ENCODE data around the gene FOXP2.

DNA sequence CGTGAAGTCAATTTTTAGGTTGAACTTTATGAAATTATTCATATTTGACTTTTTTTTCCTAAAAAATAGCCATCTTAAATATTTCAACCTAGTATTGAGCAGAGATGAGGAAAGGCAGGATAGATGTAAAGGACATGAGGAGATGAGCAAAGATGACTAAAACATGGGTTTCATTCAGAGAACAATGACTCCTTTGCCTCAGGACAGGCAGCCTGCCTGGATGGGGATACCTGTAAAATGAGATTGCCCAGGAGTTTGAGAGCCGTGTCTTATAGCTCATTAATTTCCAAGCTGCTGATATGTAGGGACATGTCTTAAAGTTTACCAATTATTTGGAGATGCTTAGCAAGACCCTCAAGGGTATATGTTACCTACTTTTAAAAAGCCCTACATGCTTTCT is 263.5 kb downstream of the FOXP2 start:
- TF ChIP-seq JUN (CRISPR knock-in tag; IDR thresholded peaks at IDR 0.05) = no peak
- TF ChIP-seq, protein P1, sequence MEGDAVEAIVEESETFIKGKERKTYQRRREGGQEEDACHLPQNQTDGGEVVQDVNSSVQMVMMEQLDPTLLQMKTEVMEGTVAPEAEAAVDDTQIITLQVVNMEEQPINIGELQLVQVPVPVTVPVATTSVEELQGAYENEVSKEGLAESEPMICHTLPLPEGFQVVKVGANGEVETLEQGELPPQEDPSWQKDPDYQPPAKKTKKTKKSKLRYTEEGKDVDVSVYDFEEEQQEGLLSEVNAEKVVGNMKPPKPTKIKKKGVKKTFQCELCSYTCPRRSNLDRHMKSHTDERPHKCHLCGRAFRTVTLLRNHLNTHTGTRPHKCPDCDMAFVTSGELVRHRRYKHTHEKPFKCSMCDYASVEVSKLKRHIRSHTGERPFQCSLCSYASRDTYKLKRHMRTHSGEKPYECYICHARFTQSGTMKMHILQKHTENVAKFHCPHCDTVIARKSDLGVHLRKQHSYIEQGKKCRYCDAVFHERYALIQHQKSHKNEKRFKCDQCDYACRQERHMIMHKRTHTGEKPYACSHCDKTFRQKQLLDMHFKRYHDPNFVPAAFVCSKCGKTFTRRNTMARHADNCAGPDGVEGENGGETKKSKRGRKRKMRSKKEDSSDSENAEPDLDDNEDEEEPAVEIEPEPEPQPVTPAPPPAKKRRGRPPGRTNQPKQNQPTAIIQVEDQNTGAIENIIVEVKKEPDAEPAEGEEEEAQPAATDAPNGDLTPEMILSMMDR (IDR thresholded peaks at IDR 0.05) = no peak
- no peak for TF ChIP-seq ZNF263 (CRISPR knock-in tag; IDR thresholded peaks at IDR 0.05; ENCODE audit: low read depth)
- TF ChIP-seq ZNF138 (CRISPR knock-in tag; conservative IDR thresholded peaks at IDR 0.05) = no peak
- TF ChIP-seq KAT7 (CRISPR knock-in tag; IDR thresholded peaks at IDR 0.05; ENCODE audit: borderline replicate concordance) = no peak
- no peak for TF ChIP-seq SP1 (CRISPR knock-in tag; conservative IDR thresholded peaks at IDR 0.05)
- TF ChIP-seq, protein P2, sequence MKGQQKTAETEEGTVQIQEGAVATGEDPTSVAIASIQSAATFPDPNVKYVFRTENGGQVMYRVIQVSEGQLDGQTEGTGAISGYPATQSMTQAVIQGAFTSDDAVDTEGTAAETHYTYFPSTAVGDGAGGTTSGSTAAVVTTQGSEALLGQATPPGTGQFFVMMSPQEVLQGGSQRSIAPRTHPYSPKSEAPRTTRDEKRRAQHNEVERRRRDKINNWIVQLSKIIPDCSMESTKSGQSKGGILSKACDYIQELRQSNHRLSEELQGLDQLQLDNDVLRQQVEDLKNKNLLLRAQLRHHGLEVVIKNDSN (CRISPR knock-in tag; IDR thresholded peaks at IDR 0.05) = no peak
- TF ChIP-seq CREB1 (CRISPR knock-in tag; IDR thresholded peaks at IDR 0.05) = no peak
- TF ChIP-seq, protein P3, sequence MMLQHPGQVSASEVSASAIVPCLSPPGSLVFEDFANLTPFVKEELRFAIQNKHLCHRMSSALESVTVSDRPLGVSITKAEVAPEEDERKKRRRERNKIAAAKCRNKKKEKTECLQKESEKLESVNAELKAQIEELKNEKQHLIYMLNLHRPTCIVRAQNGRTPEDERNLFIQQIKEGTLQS (CRISPR knock-in tag; conservative IDR thresholded peaks at IDR 0.05) = no peak
- TF ChIP-seq, protein P4, sequence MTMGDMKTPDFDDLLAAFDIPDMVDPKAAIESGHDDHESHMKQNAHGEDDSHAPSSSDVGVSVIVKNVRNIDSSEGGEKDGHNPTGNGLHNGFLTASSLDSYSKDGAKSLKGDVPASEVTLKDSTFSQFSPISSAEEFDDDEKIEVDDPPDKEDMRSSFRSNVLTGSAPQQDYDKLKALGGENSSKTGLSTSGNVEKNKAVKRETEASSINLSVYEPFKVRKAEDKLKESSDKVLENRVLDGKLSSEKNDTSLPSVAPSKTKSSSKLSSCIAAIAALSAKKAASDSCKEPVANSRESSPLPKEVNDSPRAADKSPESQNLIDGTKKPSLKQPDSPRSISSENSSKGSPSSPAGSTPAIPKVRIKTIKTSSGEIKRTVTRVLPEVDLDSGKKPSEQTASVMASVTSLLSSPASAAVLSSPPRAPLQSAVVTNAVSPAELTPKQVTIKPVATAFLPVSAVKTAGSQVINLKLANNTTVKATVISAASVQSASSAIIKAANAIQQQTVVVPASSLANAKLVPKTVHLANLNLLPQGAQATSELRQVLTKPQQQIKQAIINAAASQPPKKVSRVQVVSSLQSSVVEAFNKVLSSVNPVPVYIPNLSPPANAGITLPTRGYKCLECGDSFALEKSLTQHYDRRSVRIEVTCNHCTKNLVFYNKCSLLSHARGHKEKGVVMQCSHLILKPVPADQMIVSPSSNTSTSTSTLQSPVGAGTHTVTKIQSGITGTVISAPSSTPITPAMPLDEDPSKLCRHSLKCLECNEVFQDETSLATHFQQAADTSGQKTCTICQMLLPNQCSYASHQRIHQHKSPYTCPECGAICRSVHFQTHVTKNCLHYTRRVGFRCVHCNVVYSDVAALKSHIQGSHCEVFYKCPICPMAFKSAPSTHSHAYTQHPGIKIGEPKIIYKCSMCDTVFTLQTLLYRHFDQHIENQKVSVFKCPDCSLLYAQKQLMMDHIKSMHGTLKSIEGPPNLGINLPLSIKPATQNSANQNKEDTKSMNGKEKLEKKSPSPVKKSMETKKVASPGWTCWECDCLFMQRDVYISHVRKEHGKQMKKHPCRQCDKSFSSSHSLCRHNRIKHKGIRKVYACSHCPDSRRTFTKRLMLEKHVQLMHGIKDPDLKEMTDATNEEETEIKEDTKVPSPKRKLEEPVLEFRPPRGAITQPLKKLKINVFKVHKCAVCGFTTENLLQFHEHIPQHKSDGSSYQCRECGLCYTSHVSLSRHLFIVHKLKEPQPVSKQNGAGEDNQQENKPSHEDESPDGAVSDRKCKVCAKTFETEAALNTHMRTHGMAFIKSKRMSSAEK (CRISPR knock-in tag; IDR thresholded peaks at IDR 0.05; ENCODE audit: borderline replicate concordance) = no peak
- TF ChIP-seq, protein P5, sequence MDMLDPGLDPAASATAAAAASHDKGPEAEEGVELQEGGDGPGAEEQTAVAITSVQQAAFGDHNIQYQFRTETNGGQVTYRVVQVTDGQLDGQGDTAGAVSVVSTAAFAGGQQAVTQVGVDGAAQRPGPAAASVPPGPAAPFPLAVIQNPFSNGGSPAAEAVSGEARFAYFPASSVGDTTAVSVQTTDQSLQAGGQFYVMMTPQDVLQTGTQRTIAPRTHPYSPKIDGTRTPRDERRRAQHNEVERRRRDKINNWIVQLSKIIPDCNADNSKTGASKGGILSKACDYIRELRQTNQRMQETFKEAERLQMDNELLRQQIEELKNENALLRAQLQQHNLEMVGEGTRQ (CRISPR knock-in tag; IDR thresholded peaks at IDR 0.05) = no peak
- TF ChIP-seq, protein P6, sequence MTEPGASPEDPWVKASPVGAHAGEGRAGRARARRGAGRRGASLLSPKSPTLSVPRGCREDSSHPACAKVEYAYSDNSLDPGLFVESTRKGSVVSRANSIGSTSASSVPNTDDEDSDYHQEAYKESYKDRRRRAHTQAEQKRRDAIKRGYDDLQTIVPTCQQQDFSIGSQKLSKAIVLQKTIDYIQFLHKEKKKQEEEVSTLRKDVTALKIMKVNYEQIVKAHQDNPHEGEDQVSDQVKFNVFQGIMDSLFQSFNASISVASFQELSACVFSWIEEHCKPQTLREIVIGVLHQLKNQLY (CRISPR knock-in tag; IDR thresholded peaks at IDR 0.05) = no peak
- TF ChIP-seq, protein P7, sequence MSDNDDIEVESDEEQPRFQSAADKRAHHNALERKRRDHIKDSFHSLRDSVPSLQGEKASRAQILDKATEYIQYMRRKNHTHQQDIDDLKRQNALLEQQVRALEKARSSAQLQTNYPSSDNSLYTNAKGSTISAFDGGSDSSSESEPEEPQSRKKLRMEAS (CRISPR knock-in tag; IDR thresholded peaks at IDR 0.05) = no peak

Measured in WTC11 (cell line).